NCI-H2029 treated with DMSO at 0.1 percent for 48 hours (cell line): Measurements from ENCODE around the gene ZNF432.
"Not testable (repeated sequence)": the region's sequence is repeated elsewhere in the genome, so short reads cannot be mapped to it uniquely, and the experiment has no call there.

ENCODE experiments used
- DNase-seq: peaks from one replicate; lab custom pipeline; 2025; lab: John Stamatoyannopoulos, UW

ZNF432 gene

GRCh38 chr19:52048555-52049501, at the start of gene ZNF432:
Gene ZNF432 (minus strand): TSS chr19:52048838. CDS start chr19:52046868, 1,970 bp downstream.
- peak; percentile 82 for DNase-seq

GRCh38 chr19:52096416-52096815, 47.8 kb upstream of the ZNF432 start:
- not testable (repeated sequence) for DNase-seq

- DNase-seq, result peak; percentile 92
Observed at GRCh38 chr19:52095172-52096014, 46.8 kb upstream of the ZNF432 start, which contains the start of gene ZNF841. Gene ZNF841 (minus strand): TSS chr19:52095765. CDS start chr19:52084801, 10,964 bp downstream.

GRCh38 chr19:52094526-52095130, 46.0 kb upstream of the ZNF432 start:
- DNase-seq, result no peak

GRCh38 chr19:52086481-52086880, 37.8 kb upstream of the ZNF432 start:
- DNase-seq, result no peak

GRCh38 chr19:52070496-52070895, 21.9 kb upstream of the ZNF432 start:
- DNase-seq, result no peak

- no peak for DNase-seq
Observed at GRCh38 chr19:52069653-52070052, 21.0 kb upstream of the ZNF432 start.

- DNase-seq, result no peak
Observed at GRCh38 chr19:52066258-52066863, 17.7 kb upstream of the ZNF432 start.

- no peak for DNase-seq
Observed at GRCh38 chr19:52065399-52065798, 16.8 kb upstream of the ZNF432 start.

GRCh38 chr19:52056480-52056879, 7.8 kb upstream of the ZNF432 start:
- DNase-seq, result not testable (repeated sequence)

- not testable (repeated sequence) for DNase-seq
Observed at GRCh38 chr19:52051736-52052135, 3.1 kb upstream of the ZNF432 start.

GRCh38 chr19:52039169-52039568, 9.5 kb downstream of the ZNF432 start:
- DNase-seq, result no peak

- DNase-seq, result no peak
Observed at GRCh38 chr19:52034051-52034728, 14.4 kb downstream of the ZNF432 start.

GRCh38 chr19:52028780-52029123, 19.9 kb downstream of the ZNF432 start:
- no peak for DNase-seq

- peak; percentile 75 for DNase-seq
Observed at GRCh38 chr19:52028027-52028779, 20.4 kb downstream of the ZNF432 start, which contains the start of gene ZNF614. Gene ZNF614 (minus strand): TSS chr19:52028379. CDS start chr19:52025745, 2,634 bp downstream.

GRCh38 chr19:52026255-52026990, 22.2 kb downstream of the ZNF432 start:
- not testable (repeated sequence) for DNase-seq

- not testable (repeated sequence) for DNase-seq
Observed at GRCh38 chr19:52024478-52024877, 24.2 kb downstream of the ZNF432 start.

GRCh38 chr19:52022193-52022592, 26.4 kb downstream of the ZNF432 start:
- DNase-seq, result no peak

- no peak for DNase-seq
Observed at GRCh38 chr19:52020506-52020905, 28.1 kb downstream of the ZNF432 start.

- no peak for DNase-seq
Observed at GRCh38 chr19:52010674-52011073, 38.0 kb downstream of the ZNF432 start.
